Activated CD4-positive, alpha-beta T cell treated with anti-CD3 and anti-CD28 coated beads, Interleukin-2, amount 10 ng/mL, durations not matched to agents 7 days and 5 days (primary cell): ENCODE measurements around the gene HSP90AB1. TPM values are rescaled to one million over a fixed set of nuclear protein-coding genes. Genes with fewer than 3 reads are reported as not detected.

Experiments
- CTCF ChIA-PET: fragments of 350-600 bp; sonication (Branson Sonifier 250); formaldehyde crosslinking; loops from one replicate; lab custom pipeline; 2021; ENCODE audit warnings: antibody characterized with exemption; lab: Charles Lee
- POLR2A ChIA-PET: fragments of 350-600 bp; sonication (Branson Sonifier 250); formaldehyde crosslinking; loops from one replicate; lab custom pipeline; 2021; ENCODE audit warnings: antibody characterized with exemption; lab: Charles Lee
- DNase-seq: peaks from one replicate; pipeline ENCODE4 v3.0.0-alpha.2; 2020
- H3K27ac Mint-ChIP-seq: one replicate; pipeline ENCODE4 v1.8.0; 2021; ENCODE audit warnings: mild to moderate bottlenecking, moderate library complexity, mixed read lengths
- H3K27me3 Mint-ChIP-seq: one replicate; pipeline ENCODE4 v1.8.0; 2021; ENCODE audit warnings: mixed read lengths
- H3K36me3 Mint-ChIP-seq: one replicate; pipeline ENCODE4 v1.8.0; 2021; ENCODE audit warnings: low read depth, mixed read lengths
- H3K4me1 Mint-ChIP-seq: one replicate; pipeline ENCODE4 v1.8.0; 2021; ENCODE audit warnings: mixed read lengths
- H3K4me3 Mint-ChIP-seq: one replicate; pipeline ENCODE4 v1.8.0; 2021; ENCODE audit warnings: mild to moderate bottlenecking, moderate library complexity, mixed read lengths
- H3K9me3 Mint-ChIP-seq: one replicate; pipeline ENCODE4 v1.8.0; 2021; ENCODE audit warnings: mixed read lengths
- total RNA-seq, 2 experiments: library from RNA; stranded (reverse); gene quantifications; one replicate each; pipeline ENCODE4 v1.2.3, GENCODE V29; 2021

HSP90AB1 gene
- total RNA-seq, 2 experiments from 2014 or later: 522 to 571 TPM

GRCh38 chr6:44245391-44245911, 1.4 kb upstream of the HSP90AB1 start:
- Mint-ChIP-seq H3K9me3 (no peaks in the 10 kb centered on the region), H3K27me3 (no peaks in the 10 kb centered on the region), H3K36me3 (peaks cover 34% of the 10 kb centered on the region), H3K27ac (peak overlapping the region; percentile 95), H3K4me1 (peaks cover 37% of the 10 kb centered on the region), H3K4me3 (peak overlapping the region; percentile 99)
- no peak for DNase-seq
- ChIA-PET POLR2A (no interaction called here), CTCF (interaction anchor here (0.6 to 7.8 kb wide), 5 partner anchors 9 to 73 kb away, joined by 3 to 66 read pairs (median 9); partner anchors contain the start of gene SLC35B2)

GRCh38 chr6:44245912-44246662, 814 bp upstream of the HSP90AB1 start:
- peak overlapping the region; percentile 95 for H3K27ac Mint-ChIP-seq
- H3K4me3 Mint-ChIP-seq: peak overlapping the region; percentile 99
- H3K27me3 Mint-ChIP-seq: no peaks in the 10 kb centered on the region
- ChIA-PET CTCF (interaction anchor here (1.0 to 7.8 kb wide), 7 partner anchors 8 to 84 kb away, joined by 3 to 66 read pairs (median 9); partner anchors contain the start of genes AARS2 and SLC35B2), POLR2A (interaction anchor here (0.6 to 1.9 kb wide), 3 partner anchors 9 to 23 kb away, joined by 3 to 15 read pairs (median 5); partner anchors contain the start of gene SLC29A1)
- peaks cover 43% of the 10 kb centered on the region for H3K4me1 Mint-ChIP-seq
- peaks cover 41% of the 10 kb centered on the region for H3K36me3 Mint-ChIP-seq
- H3K9me3 Mint-ChIP-seq: no peaks in the 10 kb centered on the region
- DNase-seq: peak; percentile 79

GRCh38 chr6:44247338-44248302, 719 bp downstream of the HSP90AB1 start:
- POLR2A ChIA-PET: interaction anchor here (0.5 to 1.9 kb wide), 4 partner anchors 8 to 145 kb away, joined by 3 to 15 read pairs (median 4); partner anchors contain the start of gene SLC29A1
- peak; percentile 82 for DNase-seq
- Mint-ChIP-seq H3K4me1 (peaks cover 53% of the 10 kb centered on the region), H3K36me3 (peaks cover 55% of the 10 kb centered on the region), H3K27ac (peak overlapping the region; percentile 95), H3K4me3 (peak overlapping the region; percentile 99), H3K9me3 (no peaks in the 10 kb centered on the region), H3K27me3 (no peaks in the 10 kb centered on the region)
- CTCF ChIA-PET: interaction anchor here (0.7 to 7.8 kb wide), 8 partner anchors 8 to 86 kb away, joined by 3 to 66 read pairs (median 5); partner anchors contain the start of genes AARS2 and SLC35B2

- Mint-ChIP-seq H3K27ac (peak overlapping the region; percentile 95), H3K4me3 (peak overlapping the region; percentile 99), H3K36me3 (peaks cover 64% of the 10 kb centered on the region), H3K4me1 (peaks cover 61% of the 10 kb centered on the region), H3K9me3 (no peaks in the 10 kb centered on the region), H3K27me3 (no peaks in the 10 kb centered on the region)
- ChIA-PET CTCF (interaction anchor here (2.4 to 7.8 kb wide), 3 partner anchors 7 to 20 kb away, joined by 7 to 66 read pairs (median 19); partner anchors contain the start of gene SLC35B2), POLR2A (no interaction called here)
- DNase-seq: no peak
Observed at GRCh38 chr6:44248579-44248978, 1.7 kb downstream of the HSP90AB1 start.

GRCh38 chr6:44249082-44249748, 2.3 kb downstream of the HSP90AB1 start:
- DNase-seq: no peak
- Mint-ChIP-seq H3K27me3 (no peaks in the 10 kb centered on the region), H3K4me1 (peaks cover 66% of the 10 kb centered on the region), H3K27ac (peak overlapping the region; percentile 95), H3K9me3 (no peaks in the 10 kb centered on the region), H3K36me3 (peaks cover 69% of the 10 kb centered on the region), H3K4me3 (peak overlapping the region; percentile 99)
- ChIA-PET POLR2A (interaction anchor here (0.8 kb wide), 1 partner anchor 8 kb away, joined by 3 read pairs; the partner anchor contains the start of gene SLC35B2), CTCF (interaction anchor here (2.6 to 7.8 kb wide), 2 partner anchors 6 to 19 kb away, joined by 7 to 66 read pairs; partner anchors contain the start of gene SLC35B2)

- no peak for DNase-seq
- Mint-ChIP-seq H3K27me3 (no peaks in the 10 kb centered on the region), H3K4me3 (peak overlapping the region; percentile 3), H3K27ac (no peak overlapping the region), H3K36me3 (peaks cover 79% of the 10 kb centered on the region), H3K9me3 (no peaks in the 10 kb centered on the region), H3K4me1 (peaks cover 72% of the 10 kb centered on the region)
- POLR2A ChIA-PET: no interaction called here
- CTCF ChIA-PET: interaction anchor here (1.7 to 2.1 kb wide), 2 partner anchors 8 to 13 kb away, joined by 5 to 6 read pairs; no protein-coding TSS in a partner anchor
Observed at GRCh38 chr6:44250067-44250717, 3.3 kb downstream of the HSP90AB1 start.

- H3K9me3 Mint-ChIP-seq: no peaks in the 10 kb centered on the region
- no peaks in the 10 kb centered on the region for H3K27me3 Mint-ChIP-seq
- peaks cover 79% of the 10 kb centered on the region for H3K36me3 Mint-ChIP-seq
- no peak overlapping the region for H3K4me3 Mint-ChIP-seq
- H3K4me1 Mint-ChIP-seq: peaks cover 72% of the 10 kb centered on the region
- POLR2A ChIA-PET: no interaction called here
- CTCF ChIA-PET: interaction anchor here (0.9 to 3.2 kb wide), 5 partner anchors 8 to 26 kb away, joined by 3 to 8 read pairs (median 5); no protein-coding TSS in a partner anchor
- DNase-seq: no peak
- H3K27ac Mint-ChIP-seq: no peak overlapping the region
Observed at GRCh38 chr6:44250718-44251123, 3.8 kb downstream of the HSP90AB1 start.

GRCh38 chr6:44251576-44252524, 4.9 kb downstream of the HSP90AB1 start:
- no peak for DNase-seq
- Mint-ChIP-seq H3K4me3 (no peak overlapping the region), H3K4me1 (peaks cover 79% of the 10 kb centered on the region), H3K9me3 (no peaks in the 10 kb centered on the region), H3K36me3 (peaks cover 77% of the 10 kb centered on the region), H3K27me3 (no peaks in the 10 kb centered on the region), H3K27ac (no peak overlapping the region)
- ChIA-PET CTCF (interaction anchor here (0.9 to 3.2 kb wide), 5 partner anchors 10 to 28 kb away, joined by 3 to 8 read pairs (median 5); no protein-coding TSS in a partner anchor), POLR2A (interaction anchor here (0.7 kb wide), 1 partner anchor 79 kb away, joined by 3 read pairs; no protein-coding TSS in a partner anchor)

- H3K27me3 Mint-ChIP-seq: no peaks in the 10 kb centered on the region
- ChIA-PET POLR2A (no interaction called here), CTCF (interaction anchor here (0.9 to 5.8 kb wide), 6 partner anchors 8 to 29 kb away, joined by 3 to 66 read pairs (median 6); partner anchors contain the start of gene HSP90AB1)
- peaks cover 81% of the 10 kb centered on the region for H3K4me1 Mint-ChIP-seq
- no peak overlapping the region for H3K27ac Mint-ChIP-seq
- H3K36me3 Mint-ChIP-seq: peaks cover 64% of the 10 kb centered on the region
- DNase-seq: peak; percentile 74
- no peak overlapping the region for H3K4me3 Mint-ChIP-seq
- H3K9me3 Mint-ChIP-seq: no peaks in the 10 kb centered on the region
Observed at GRCh38 chr6:44253307-44254101, 6.6 kb downstream of the HSP90AB1 start.
